K562 (cell line): ENCODE data around the gene KNOP1. TPM values are rescaled to one million over a fixed set of nuclear protein-coding genes. Genes with fewer than 3 reads are reported as not detected.
A peak's percentile ranks its signal among the peaks of the same experiment; 100 is the strongest.

Experiments
- ATAC-seq: fragments of 200-7000 bp; cut with Tn5 transposase; 3 replicates; pipeline ENCODE4 v1.9.1; 2020; ENCODE audit warnings: moderate library complexity
- BruUV-seq: library from RNA; stranded (reverse); fragments of 400-500 nt; replicated peaks from 2 replicates; lab custom pipeline; 2021; lab: Mats Ljungman, UMichigan
- CTCF ChIA-PET: fragments of 300-600 bp; formaldehyde crosslinking; extraction: SDS; loops from one replicate; lab custom pipeline; 2021; ENCODE audit warnings: low intra/inter-chr PET ratio; lab: Yijun Ruan, JAX
- POLR2A ChIA-PET: fragments of 300-600, 350-650 bp; sonication (Branson Sonifier 250); formaldehyde crosslinking; extraction: SDS; loops from one replicate; lab custom pipeline; 2021; ENCODE audit warnings: antibody characterized with exemption, inconsistent platforms; lab: Yijun Ruan, JAX
- DNase-seq, 4 experiments: peaks; one replicate each; pipeline versions ENCODE4 v3.0.0 to v3.0.0-alpha.2; 2011 to 2018; ENCODE audit warnings: low spot score in 3 of 4, mixed read lengths in 3 of 4; ENCODE audit errors: extremely low read depth in 1 of 4
- FAIRE-seq: peaks from 2 replicates; lab custom pipeline; 2011; peaks lifted over from hg19 to GRCh38; lab: Jason Lieb, UNC
- H2AFZ ChIP-seq: 2 replicates; pipeline ENCODE4 v1.6.0; 2011; ENCODE audit warnings: low read depth, low read length, control low read depth, inconsistent platforms
- H3K27ac ChIP-seq: fragments of 200-600 bp; 3 replicates; pipeline ENCODE4 v1.8.0; 2011; ENCODE audit warnings: low read depth, mild to moderate bottlenecking, control low read depth, inconsistent platforms, low read length, moderate library complexity, mixed read lengths; ENCODE audit errors: extremely low read depth
- H3K27me3 ChIP-seq, 2 experiments: fragments of 300-600 bp in 1 of 2; 2 replicates in 1 of 2; 3 replicates in 1 of 2; pipeline versions ENCODE4 v1.6.0 to v1.8.0; 2011; ENCODE audit warnings: inconsistent platforms in 2 of 2, low read length in 2 of 2, mild to moderate bottlenecking in 1 of 2, mixed read lengths in 1 of 2, moderate library complexity in 1 of 2; ENCODE audit not compliant: control insufficient read depth in 2 of 2, insufficient read depth in 2 of 2
- H3K36me3 ChIP-seq: fragments of 300-600 bp; 3 replicates; pipeline ENCODE4 v1.8.0; 2011; ENCODE audit warnings: mild to moderate bottlenecking, low read length, inconsistent platforms; ENCODE audit not compliant: control insufficient read depth, insufficient read depth
- H3K4me1 ChIP-seq, 2 experiments: fragments of 200-600 bp in 1 of 2; replicated peaks in 1 of 2; 2 replicates in 1 of 2; 3 replicates in 1 of 2; pipeline versions ENCODE4 v1.5.1 to v1.8.0; 2011; ENCODE audit warnings: inconsistent platforms in 2 of 2, low read length in 2 of 2, mild to moderate bottlenecking in 1 of 2, mixed read lengths in 1 of 2, moderate library complexity in 1 of 2; ENCODE audit not compliant: control insufficient read depth in 2 of 2, insufficient read depth in 2 of 2
- H3K4me2 ChIP-seq: 2 replicates; pipeline ENCODE4 v1.6.1; 2011; ENCODE audit warnings: low read length, control low read depth, inconsistent platforms, mixed read lengths; ENCODE audit not compliant: insufficient read depth
- H3K4me3 ChIP-seq: fragments of 200-600 bp; sonication (generic), shearing (Covaris generic); 2 replicates; pipeline ENCODE4 v1.5.1; 2016; ENCODE audit warnings: control low read depth, inconsistent platforms
- H3K79me2 ChIP-seq: fragments of 200-600 bp; 3 replicates; pipeline ENCODE4 v1.8.0; 2011; ENCODE audit warnings: low read length, inconsistent platforms; ENCODE audit not compliant: control insufficient read depth, insufficient read depth
- H3K9ac ChIP-seq, 2 experiments: 2 replicates each; pipeline versions ENCODE4 v1.6.0 to v1.6.1; 2011; ENCODE audit warnings: low read depth in 2 of 2, low read length in 2 of 2, control low read depth in 1 of 2, inconsistent platforms in 1 of 2, mild to moderate bottlenecking in 1 of 2, mixed read lengths in 1 of 2; ENCODE audit not compliant: insufficient read depth in 1 of 2
- H3K9me1 ChIP-seq: one replicate; pipeline ENCODE4 v1.6.0; 2011; ENCODE audit warnings: inconsistent platforms, mild to moderate bottlenecking, low read length, moderate library complexity; ENCODE audit not compliant: control insufficient read depth, insufficient read depth
- H3K9me3 ChIP-seq: replicated peaks from 2 replicates; pipeline ENCODE4 v1.5.1; 2011; ENCODE audit warnings: low read depth, low read length, inconsistent platforms; ENCODE audit not compliant: control insufficient read depth, insufficient read depth
- H4K20me1 ChIP-seq: replicated peaks from 2 replicates; pipeline ENCODE4 v1.6.1; 2011; ENCODE audit warnings: low read length, inconsistent platforms, mixed read lengths; ENCODE audit not compliant: control insufficient read depth, insufficient read depth
- CEBPB ChIP-seq: fragments of 450-650 bp; IDR thresholded peaks from 2 replicates; pipeline ENCODE4 v1.6.1; 2016; ENCODE audit warnings: missing genetic modification characterization, missing compliant biosample characterization
- CEBPG ChIP-seq, 3 experiments: fragments of 200-800 bp in 1 of 3; sonication (Bioruptor generic) in 1 of 3; sonication (generic) in 1 of 3; formaldehyde crosslinking in 1 of 3; IDR thresholded peaks in 2 of 3; conservative IDR thresholded peaks in 1 of 3; 2 replicates each; pipeline versions ENCODE4 v1.6.1 to v1.8.0; 2016 to 2022; ENCODE audit warnings: missing compliant biosample characterization in 2 of 3, missing genetic modification characterization in 2 of 3, mild to moderate bottlenecking in 1 of 3, missing genetic modification reagents in 1 of 3
- LEF1 ChIP-seq: fragments of 450-650 bp; IDR thresholded peaks from 2 replicates; pipeline ENCODE4 v1.6.1; 2016; ENCODE audit warnings: mild to moderate bottlenecking
- NCOA1 ChIP-seq: fragments of 450-650 bp; IDR thresholded peaks from 2 replicates; pipeline ENCODE4 v1.6.1; 2016; ENCODE audit warnings: low read depth
- NFE2 ChIP-seq: IDR thresholded peaks from 2 replicates; pipeline ENCODE4 v1.6.1; 2014; ENCODE audit warnings: antibody characterized with exemption, low read depth
- ZFPM2 ChIP-seq: fragments of 250-450 bp; sonication (Bioruptor Pico); IDR thresholded peaks from 2 replicates; pipeline ENCODE4 v1.5.1; 2022; ENCODE audit warnings: mild to moderate bottlenecking
- ZNF57 ChIP-seq: fragments of 450-650 bp; formaldehyde crosslinking; IDR thresholded peaks from 2 replicates; pipeline ENCODE4 v1.4.0; 2020; ENCODE audit warnings: mild to moderate bottlenecking, moderate library complexity
- WGBS: fragments of 100-300 bp; shearing (Covaris generic); methylation state at CpG from one replicate; pipeline ENCODE4 v1.1.6; 2016; ENCODE audit warnings: low coverage, mixed read lengths; ENCODE audit not compliant: insufficient coverage; ENCODE audit errors: missing lambda C conversion rate; 5-methylcytosine and 5-hydroxymethylcytosine counted together
- in situ Hi-C: fragments of 300-500 bp; cut with MboI; formaldehyde crosslinking; loops from 4 replicates; pipeline ENCODE4 v1.15.0; 2018; ENCODE audit warnings: inconsistent platforms, mixed read lengths
- intact Hi-C: fragments of 100-400 bp; cut with micrococcal nuclease; formaldehyde crosslinking; loops from 2 replicates; pipeline ENCODE4 v1.14.2; 2022
- polyA plus RNA-seq, 8 experiments: library from polyadenylated mRNA; depleted of rRNA in 4 of 8; stranded (reverse) in 5 of 8; unstranded in 3 of 8; fragments of >200 nt; fragmentation: Nextera tagmentation in 2 of 8; fragmentation: Illumina TruSeq in 1 of 8; extraction: Ambion mirVana in 2 of 8; extraction: Trizol in 1 of 8; gene quantifications; 2 replicates each; pipeline versions ENCODE4 v1.2.1 to v1.2.3, GENCODE V29; 2011 to 2014; ENCODE audit warnings: inconsistent platforms in 1 of 8, missing spikeins in 1 of 8
- total RNA-seq, 7 experiments: library from RNA; depleted of rRNA in 6 of 7; stranded (reverse); fragments of >200 nt in 6 of 7; fragmentation: Illumina TruSeq in 2 of 7; extraction: Trizol in 2 of 7; gene quantifications; 2 replicates each; pipeline versions ENCODE4 v1.2.1 to v1.2.3, GENCODE V29; 2011 to 2021; ENCODE audit warnings: low replicate concordance in 1 of 7

Gene KNOP1
- total and polyA plus RNA-seq, 9 of the 15 experiments (the other 6 are each of a cell fraction or from before 2014, with no cell fraction given) = 22.4 to 57.6 (median 39.3) TPM

GRCh38 chr16:19728636-19728965, 10.6 kb upstream of the KNOP1 start:
- no peak overlapping the region for H3K27ac ChIP-seq
- DNase-seq (no peak), FAIRE-seq (no peak)
- H3K4me2 ChIP-seq = no peak overlapping the region
- H3K9me1 ChIP-seq = no peaks in the 10 kb centered on the region
- H3K9me3 ChIP-seq = no peaks in the 10 kb centered on the region
- no peak overlapping the region for H3K9ac ChIP-seq
- intact Hi-C loops = no loop called here
- TF ChIP-seq CEBPG (CRISPR knock-in tag; IDR thresholded peaks at IDR 0.05) = no peak
- TF ChIP-seq CEBPG (tag; conservative IDR thresholded peaks at IDR 0.05 in 1 of 2, IDR thresholded peaks at IDR 0.05 in 1 of 2) = peak; percentile 41 to 47; a peak in 3 of 4 replicates
- no peak for TF ChIP-seq NFE2
- no peak for TF ChIP-seq ZNF57 (CRISPR knock-in tag)
- no peak for TF ChIP-seq ZFPM2 (CRISPR knock-in tag)
- TF ChIP-seq CEBPB (tag) = peak; percentile 80
- TF ChIP-seq LEF1 = no peak
- no peak for TF ChIP-seq NCOA1
- TF ChIP-seq, all 486 proteins: peak for 2
- Histone ChIP-seq H2AFZ (peak overlapping the region; percentile 14; the same call in 1 of the 2 replicates), H3K79me2 (no peaks in the 10 kb centered on the region), H3K4me1 (peaks cover 8 to 9% of the 10 kb centered on the region in 2 experiments; a peak in 4 of 5 replicates), H3K4me3 (no peak overlapping the region), H4K20me1 (no peaks in the 10 kb centered on the region), H3K27me3 (no peaks in the 10 kb centered on the region), H3K36me3 (no peaks in the 10 kb centered on the region)
- CTCF ChIA-PET = no interaction called here
- 48% methylated on average over 3 of the region's 3 CpGs for WGBS
- no TSS peak for BruUV-seq
- no peak for ATAC-seq
- POLR2A ChIA-PET = interaction anchor here (0.9 kb wide), 1 partner anchor 20 kb away, joined by 3 read pairs; no protein-coding TSS in a partner anchor
- in situ Hi-C loops = no loop called here
